Uterus (tissue), 4 donors: ENCODE data around the gene HEPN1. TPM values are rescaled to one million over a fixed set of nuclear protein-coding genes. Genes with fewer than 3 reads are reported as not detected.

Experiments used
- DNase-seq, 2 donors: peaks; one replicate each; pipeline ENCODE4 v3.0.0-alpha.2; 2019 to 2020
- H3K27ac ChIP-seq, 2 donors: fragments of 200-600 bp; sonication (generic); 1 replicate in 1 of 2; 2 replicates in 1 of 2; pipeline ENCODE4 v1.5.1; 2016 to 2018
- H3K27me3 ChIP-seq, 2 donors: fragments of 200-600 bp; sonication (generic); one replicate each; pipeline ENCODE4 v1.5.1; 2018 to 2019; ENCODE audit warnings: control low read depth in 1 of 2
- H3K36me3 ChIP-seq, 2 donors: fragments of 200-600 bp; sonication (generic); one replicate each; pipeline ENCODE4 v1.5.1; 2019; ENCODE audit warnings: control low read depth in 1 of 2
- H3K4me1 ChIP-seq, 2 donors: fragments of 200-600 bp; sonication (generic); one replicate each; pipeline ENCODE4 v1.5.1; 2018 to 2019; ENCODE audit warnings: control low read depth in 1 of 2
- H3K4me3 ChIP-seq, 2 donors: fragments of 200-600 bp; sonication (generic); 1 replicate in 1 of 2; 2 replicates in 1 of 2; pipeline ENCODE4 v1.5.1; 2018 to 2019; ENCODE audit warnings: mild to moderate bottlenecking in 1 of 2
- H3K9me3 ChIP-seq, 2 donors: fragments of 200-600 bp; sonication (generic); one replicate each; pipeline ENCODE4 v1.5.1; 2019; ENCODE audit warnings: control low read depth in 1 of 2
- POLR2A ChIP-seq, 2 donors: fragments of 450-650 bp; IDR thresholded peaks; one replicate each; pipeline ENCODE4 v1.6.1; 2016; ENCODE audit warnings: antibody characterized with exemption in 2 of 2, mild to moderate bottlenecking in 1 of 2, moderate library complexity in 1 of 2
- intact Hi-C: fragments of 100-400 bp; cut with DNase I; formaldehyde crosslinking; loops from one replicate; pipeline ENCODE4 v1.15.1; 2023; ENCODE audit warnings: low total_unique reads
- total RNA-seq, 4 donors: library from RNA; depleted of rRNA in 3 of 4; stranded (reverse); fragments of >200 nt in 3 of 4; gene quantifications; one replicate each; pipeline versions ENCODE4 v1.1.0 to v1.2.4, GENCODE V29; 2014 to 2023
- TF ChIP-seq, protein P1 (sequence below), 4 experiments: fragments of 200-600 bp in 2 of 4; fragments of 450-650 bp in 2 of 4; sonication (generic) in 2 of 4; IDR thresholded peaks; one replicate each; pipeline ENCODE4 v1.5.1; 2016 to 2019; ENCODE audit warnings: antibody characterized with exemption in 4 of 4, mild to moderate bottlenecking in 2 of 4, moderate library complexity in 1 of 4
- donor health status: DM: yes; HTN: yes; CAD: no.

Gene HEPN1
- total RNA-seq, 4 donors from 2014 or later: not detected

DNA sequence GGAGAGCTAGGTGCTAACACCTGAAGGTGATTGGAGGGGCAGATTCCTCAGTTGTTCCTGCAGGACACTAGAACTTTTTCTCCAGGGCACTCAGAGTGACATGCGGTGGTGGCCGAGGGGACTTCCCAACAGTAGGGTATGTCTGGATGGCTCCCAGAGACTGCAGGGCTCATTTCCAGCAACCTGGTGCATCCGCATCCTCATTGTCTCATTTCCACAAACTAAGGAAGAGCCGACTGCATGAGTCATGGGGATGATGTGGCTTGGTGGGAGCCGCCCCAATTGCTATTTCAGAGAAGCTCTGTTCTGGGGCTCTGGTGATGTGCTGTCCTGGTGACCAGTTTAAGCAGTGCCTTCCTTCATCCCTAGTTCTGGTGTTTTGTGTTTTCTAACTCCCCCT is 18.6 kb upstream of the HEPN1 start:
- intact Hi-C loops: no loop called here

DNA sequence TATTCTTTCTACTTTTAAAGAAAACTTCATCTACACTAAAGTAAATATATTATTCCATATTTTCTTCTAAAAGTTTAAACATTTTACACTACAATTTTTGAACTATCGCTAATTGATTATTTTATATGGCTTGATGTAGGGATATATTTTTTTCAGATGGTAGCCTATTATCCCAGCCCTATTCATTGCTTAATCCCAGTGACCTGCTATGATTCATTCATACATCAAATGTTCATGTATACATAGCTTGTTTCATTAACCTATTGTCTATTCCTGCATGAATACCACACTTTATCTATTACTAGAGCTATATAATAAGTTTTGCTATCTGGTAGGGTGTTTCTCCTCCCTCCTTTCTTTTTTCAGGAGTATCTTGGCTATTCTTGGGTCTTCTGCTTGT is 16.4 kb upstream of the HEPN1 start:
- Histone ChIP-seq H3K9me3 (no peaks in the 10 kb centered on the region), H3K27me3 (no peaks in the 10 kb centered on the region), H3K36me3 (no peaks in the 10 kb centered on the region), H3K4me1 (no peaks in the 10 kb centered on the region), H3K27ac (no peak overlapping the region), H3K4me3 (no peak overlapping the region)
- no peak for DNase-seq
- TF ChIP-seq, protein P1, sequence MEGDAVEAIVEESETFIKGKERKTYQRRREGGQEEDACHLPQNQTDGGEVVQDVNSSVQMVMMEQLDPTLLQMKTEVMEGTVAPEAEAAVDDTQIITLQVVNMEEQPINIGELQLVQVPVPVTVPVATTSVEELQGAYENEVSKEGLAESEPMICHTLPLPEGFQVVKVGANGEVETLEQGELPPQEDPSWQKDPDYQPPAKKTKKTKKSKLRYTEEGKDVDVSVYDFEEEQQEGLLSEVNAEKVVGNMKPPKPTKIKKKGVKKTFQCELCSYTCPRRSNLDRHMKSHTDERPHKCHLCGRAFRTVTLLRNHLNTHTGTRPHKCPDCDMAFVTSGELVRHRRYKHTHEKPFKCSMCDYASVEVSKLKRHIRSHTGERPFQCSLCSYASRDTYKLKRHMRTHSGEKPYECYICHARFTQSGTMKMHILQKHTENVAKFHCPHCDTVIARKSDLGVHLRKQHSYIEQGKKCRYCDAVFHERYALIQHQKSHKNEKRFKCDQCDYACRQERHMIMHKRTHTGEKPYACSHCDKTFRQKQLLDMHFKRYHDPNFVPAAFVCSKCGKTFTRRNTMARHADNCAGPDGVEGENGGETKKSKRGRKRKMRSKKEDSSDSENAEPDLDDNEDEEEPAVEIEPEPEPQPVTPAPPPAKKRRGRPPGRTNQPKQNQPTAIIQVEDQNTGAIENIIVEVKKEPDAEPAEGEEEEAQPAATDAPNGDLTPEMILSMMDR (IDR thresholded peaks at IDR 0.05): no peak
- no peak for TF ChIP-seq POLR2A (IDR thresholded peaks at IDR 0.05)
- intact Hi-C loops: no loop called here

More for the DNA sequence above, 18.6 kb upstream of the HEPN1 start:
- no peak overlapping the region for H3K4me3 ChIP-seq
- H3K27me3 ChIP-seq: no peaks in the 10 kb centered on the region
- no peaks in the 10 kb centered on the region for H3K4me1 ChIP-seq
- H3K9me3 ChIP-seq: no peaks in the 10 kb centered on the region
- H3K27ac ChIP-seq: peak overlapping the region; percentile 57 to 61
- DNase-seq: peak in 1 of 2 donors; percentile 56
- no peaks in the 10 kb centered on the region for H3K36me3 ChIP-seq
- TF ChIP-seq, protein P1 (IDR thresholded peaks at IDR 0.05): no peak

- Histone ChIP-seq H3K4me3 (no peak overlapping the region), H3K36me3 (no peaks in the 10 kb centered on the region), H3K9me3 (no peaks in the 10 kb centered on the region), H3K27ac (no peak overlapping the region), H3K4me1 (peaks cover 0 to 1% of the 10 kb centered on the region in 2 donors), H3K27me3 (no peaks in the 10 kb centered on the region)
- no peak for DNase-seq
- intact Hi-C loops: no loop called here
- no peak for TF ChIP-seq POLR2A (IDR thresholded peaks at IDR 0.05)
- TF ChIP-seq, protein P1 (IDR thresholded peaks at IDR 0.05): no peak
These were observed 3.3 kb upstream of the HEPN1 start for GRCh38 chr11:124915541-124916369.

DNA sequence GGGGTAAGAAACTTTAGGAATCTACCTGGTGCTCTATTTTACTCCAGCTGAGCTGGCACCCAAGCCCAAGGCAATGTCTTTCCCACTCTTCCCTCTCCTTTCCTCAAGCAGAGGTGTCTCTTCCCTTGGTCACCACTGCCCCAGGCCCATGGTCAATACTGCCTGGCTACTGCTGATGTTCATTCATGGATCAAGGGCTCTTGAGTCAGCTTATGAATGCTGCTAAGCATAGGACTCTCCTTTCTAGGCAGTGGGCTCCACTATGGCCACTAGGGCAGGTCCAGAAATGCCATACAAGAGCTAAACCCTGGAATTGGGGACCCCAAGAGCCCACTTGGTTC is 2.7 kb upstream of the HEPN1 start:
- no peaks in the 10 kb centered on the region for H3K9me3 ChIP-seq
- DNase-seq: no peak
- H3K27me3 ChIP-seq: no peaks in the 10 kb centered on the region
- H3K27ac ChIP-seq: no peak overlapping the region
- peaks cover 0 to 7% of the 10 kb centered on the region in 2 donors for H3K4me1 ChIP-seq
- TF ChIP-seq POLR2A (IDR thresholded peaks at IDR 0.05): no peak
- TF ChIP-seq, protein P1 (IDR thresholded peaks at IDR 0.05): no peak
- intact Hi-C loops: no loop called here
- no peaks in the 10 kb centered on the region for H3K36me3 ChIP-seq
- H3K4me3 ChIP-seq: no peak overlapping the region

DNA sequence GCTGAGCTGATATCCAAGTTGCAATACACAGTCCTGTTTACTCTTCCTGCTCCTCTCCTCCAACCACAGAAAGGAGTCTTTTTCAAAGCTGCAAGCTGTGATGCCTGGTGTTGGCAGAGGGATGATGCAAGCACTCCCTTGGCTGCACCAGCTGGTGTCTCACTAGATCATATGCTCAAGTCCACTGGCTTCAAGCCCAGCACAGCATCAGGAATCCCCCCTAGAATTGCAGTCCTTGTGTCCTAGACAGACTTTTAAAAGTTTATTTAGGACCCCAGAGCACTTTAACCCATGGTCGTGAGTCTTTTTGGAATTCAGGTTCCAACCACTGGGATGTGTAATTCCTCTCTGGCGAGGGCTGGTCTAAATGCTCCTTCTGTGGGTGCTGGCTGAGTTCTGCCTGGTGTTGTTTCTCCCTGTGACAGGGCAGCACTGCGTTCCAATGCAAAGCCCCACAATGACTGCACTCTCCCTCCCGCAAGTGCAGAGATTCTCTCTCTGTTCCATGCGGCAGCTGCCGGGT is 1.9 kb upstream of the HEPN1 start:
- no peak for DNase-seq
- Histone ChIP-seq H3K27ac (no peak overlapping the region), H3K27me3 (no peaks in the 10 kb centered on the region), H3K9me3 (no peaks in the 10 kb centered on the region), H3K4me1 (peaks cover 0 to 7% of the 10 kb centered on the region in 2 donors), H3K4me3 (no peak overlapping the region), H3K36me3 (no peaks in the 10 kb centered on the region)
- TF ChIP-seq, protein P1 (IDR thresholded peaks at IDR 0.05): no peak
- TF ChIP-seq POLR2A (IDR thresholded peaks at IDR 0.05): no peak
- intact Hi-C loops: no loop called here
